ENCODE data around the gene IL1RAPL1. TPM values are rescaled to one million over a fixed set of nuclear protein-coding genes. Genes with fewer than 3 reads are reported as not detected.

Gene IL1RAPL1
- total RNA-seq, 2 donors from 2014 or later: 0.66 to 1.1 TPM

DNA sequence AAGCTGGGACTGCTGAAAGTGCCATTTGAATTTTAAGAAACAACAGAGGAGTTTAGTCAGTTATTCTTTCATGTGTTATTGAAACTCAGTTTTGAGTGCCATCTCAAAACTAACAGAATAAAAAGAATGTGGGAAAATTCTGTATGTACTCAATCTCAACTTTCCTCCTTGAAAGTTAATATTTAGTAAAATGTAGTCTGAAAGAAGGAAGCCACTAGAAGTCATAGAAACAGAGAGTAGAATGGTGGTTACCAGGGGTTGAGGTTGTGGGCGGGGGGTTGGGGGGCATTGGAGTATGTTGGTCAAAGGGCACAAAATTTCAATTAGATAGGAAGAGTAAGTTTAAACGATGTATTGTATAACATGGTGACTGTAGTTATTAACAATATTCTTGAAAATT lies 999.9 kb downstream of the IL1RAPL1 start:
- 91 to 100% methylated on average over 1 of the region's 2 CpGs for WGBS, 2 experiments (ENCODE audit: insufficient coverage in 1 of 2, insufficient read length in 1 of 2)

GRCh38 chrX:29590921-29591320 lies 1003.7 kb downstream of the IL1RAPL1 start:
- Mint-ChIP-seq H3K4me3 (no peak overlapping the region), H3K36me3 (ENCODE audit: low read depth) (no peaks in the 10 kb centered on the region), H3K27me3 (ENCODE audit: insufficient read depth) (no peaks in the 10 kb centered on the region), H3K4me1 (no peaks in the 10 kb centered on the region), H3K27ac (no peak overlapping the region), H3K9me3 (peaks cover 9% of the 10 kb centered on the region)
- no peak overlapping the region for H3K4me3 ChIP-seq (ENCODE audit: low read length)
- no peaks in the 10 kb centered on the region for H3K27me3 ChIP-seq (ENCODE audit: control insufficient read depth, insufficient read depth, low read length, poor library complexity, severe bottlenecking)
- DNase-seq: no peak
- H3K27ac ChIP-seq (ENCODE audit: low read depth, low read length): no peak overlapping the region
- 82 to 85% methylated on average over 2 to 3 of the region's 3 CpGs for WGBS, 2 experiments (ENCODE audit: insufficient coverage in 1 of 2, insufficient read length in 1 of 2)
- no peaks in the 10 kb centered on the region for H3K4me1 ChIP-seq (ENCODE audit: control insufficient read depth, insufficient read depth, low read length)
- no peaks in the 10 kb centered on the region for H3K36me3 ChIP-seq (ENCODE audit: control insufficient read depth, insufficient read depth, low read length)
- H3K9ac ChIP-seq (ENCODE audit: extremely low read depth, low read length, poor library complexity, severe bottlenecking): no peak overlapping the region
- TF ChIP-seq, protein P1, sequence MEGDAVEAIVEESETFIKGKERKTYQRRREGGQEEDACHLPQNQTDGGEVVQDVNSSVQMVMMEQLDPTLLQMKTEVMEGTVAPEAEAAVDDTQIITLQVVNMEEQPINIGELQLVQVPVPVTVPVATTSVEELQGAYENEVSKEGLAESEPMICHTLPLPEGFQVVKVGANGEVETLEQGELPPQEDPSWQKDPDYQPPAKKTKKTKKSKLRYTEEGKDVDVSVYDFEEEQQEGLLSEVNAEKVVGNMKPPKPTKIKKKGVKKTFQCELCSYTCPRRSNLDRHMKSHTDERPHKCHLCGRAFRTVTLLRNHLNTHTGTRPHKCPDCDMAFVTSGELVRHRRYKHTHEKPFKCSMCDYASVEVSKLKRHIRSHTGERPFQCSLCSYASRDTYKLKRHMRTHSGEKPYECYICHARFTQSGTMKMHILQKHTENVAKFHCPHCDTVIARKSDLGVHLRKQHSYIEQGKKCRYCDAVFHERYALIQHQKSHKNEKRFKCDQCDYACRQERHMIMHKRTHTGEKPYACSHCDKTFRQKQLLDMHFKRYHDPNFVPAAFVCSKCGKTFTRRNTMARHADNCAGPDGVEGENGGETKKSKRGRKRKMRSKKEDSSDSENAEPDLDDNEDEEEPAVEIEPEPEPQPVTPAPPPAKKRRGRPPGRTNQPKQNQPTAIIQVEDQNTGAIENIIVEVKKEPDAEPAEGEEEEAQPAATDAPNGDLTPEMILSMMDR (conservative IDR thresholded peaks at IDR 0.05): no peak
- H3K9me3 ChIP-seq (ENCODE audit: control insufficient read depth, low read length): no peaks in the 10 kb centered on the region

More for the DNA sequence above, 999.9 kb downstream of the IL1RAPL1 start:
- no peaks in the 10 kb centered on the region for H3K36me3 Mint-ChIP-seq (ENCODE audit: low read depth)
- Histone ChIP-seq H3K4me1 (ENCODE audit: control insufficient read depth, insufficient read depth, low read length) (no peaks in the 10 kb centered on the region), H3K4me3 (ENCODE audit: low read length) (no peak overlapping the region), H3K36me3 (ENCODE audit: control insufficient read depth, insufficient read depth, low read length) (no peaks in the 10 kb centered on the region), H3K9me3 (ENCODE audit: control insufficient read depth, low read length) (no peaks in the 10 kb centered on the region), H3K27me3 (ENCODE audit: control insufficient read depth, insufficient read depth, low read length, poor library complexity, severe bottlenecking) (no peaks in the 10 kb centered on the region), H3K27ac (ENCODE audit: low read depth, low read length) (no peak overlapping the region), H3K9ac (ENCODE audit: extremely low read depth, low read length, poor library complexity, severe bottlenecking) (no peak overlapping the region)
- H3K27ac Mint-ChIP-seq: no peak overlapping the region
- TF ChIP-seq, protein P1 (conservative IDR thresholded peaks at IDR 0.05): no peak
- H3K27me3 Mint-ChIP-seq (ENCODE audit: insufficient read depth): no peaks in the 10 kb centered on the region
- H3K4me1 Mint-ChIP-seq: no peaks in the 10 kb centered on the region
- no peak for DNase-seq
- H3K9me3 Mint-ChIP-seq: no peaks in the 10 kb centered on the region
- no peak overlapping the region for H3K4me3 Mint-ChIP-seq

- H3K4me1 Mint-ChIP-seq: peaks cover 12% of the 10 kb centered on the region
- no peak overlapping the region for H3K4me3 Mint-ChIP-seq
- H3K36me3 Mint-ChIP-seq (ENCODE audit: low read depth): no peaks in the 10 kb centered on the region
- no peak overlapping the region for H3K27ac ChIP-seq (ENCODE audit: low read depth, low read length)
- no peaks in the 10 kb centered on the region for H3K4me1 ChIP-seq (ENCODE audit: control insufficient read depth, insufficient read depth, low read length)
- TF ChIP-seq, protein P1 (conservative IDR thresholded peaks at IDR 0.05): no peak
- H3K9me3 Mint-ChIP-seq: no peaks in the 10 kb centered on the region
- no peak overlapping the region for H3K9ac ChIP-seq (ENCODE audit: extremely low read depth, low read length, poor library complexity, severe bottlenecking)
- no peaks in the 10 kb centered on the region for H3K36me3 ChIP-seq (ENCODE audit: control insufficient read depth, insufficient read depth, low read length)
- no peak overlapping the region for H3K27ac Mint-ChIP-seq
- WGBS, 2 experiments (ENCODE audit: insufficient coverage in 1 of 2, insufficient read length in 1 of 2): 97% methylated on average over 7 of the region's 7 CpGs; no CpG with 5 or more reads in 1 of the 2 experiments
- no peaks in the 10 kb centered on the region for H3K27me3 ChIP-seq (ENCODE audit: control insufficient read depth, insufficient read depth, low read length, poor library complexity, severe bottlenecking)
- H3K4me3 ChIP-seq (ENCODE audit: low read length): no peak overlapping the region
- no peak for DNase-seq
- H3K9me3 ChIP-seq (ENCODE audit: control insufficient read depth, low read length): no peaks in the 10 kb centered on the region
- no peaks in the 10 kb centered on the region for H3K27me3 Mint-ChIP-seq (ENCODE audit: insufficient read depth)
Measured at GRCh38 chrX:29604381-29604780, 1017.1 kb downstream of the IL1RAPL1 start.
